NCI-H2081 treated with DMSO at 0.1 percent for 48 hours (cell line): Measurements from ENCODE around the gene NID2.

Source experiments
- DNase-seq: peaks from one replicate; lab custom pipeline; 2025; lab: John Stamatoyannopoulos, UW

The NID2 gene

DNA sequence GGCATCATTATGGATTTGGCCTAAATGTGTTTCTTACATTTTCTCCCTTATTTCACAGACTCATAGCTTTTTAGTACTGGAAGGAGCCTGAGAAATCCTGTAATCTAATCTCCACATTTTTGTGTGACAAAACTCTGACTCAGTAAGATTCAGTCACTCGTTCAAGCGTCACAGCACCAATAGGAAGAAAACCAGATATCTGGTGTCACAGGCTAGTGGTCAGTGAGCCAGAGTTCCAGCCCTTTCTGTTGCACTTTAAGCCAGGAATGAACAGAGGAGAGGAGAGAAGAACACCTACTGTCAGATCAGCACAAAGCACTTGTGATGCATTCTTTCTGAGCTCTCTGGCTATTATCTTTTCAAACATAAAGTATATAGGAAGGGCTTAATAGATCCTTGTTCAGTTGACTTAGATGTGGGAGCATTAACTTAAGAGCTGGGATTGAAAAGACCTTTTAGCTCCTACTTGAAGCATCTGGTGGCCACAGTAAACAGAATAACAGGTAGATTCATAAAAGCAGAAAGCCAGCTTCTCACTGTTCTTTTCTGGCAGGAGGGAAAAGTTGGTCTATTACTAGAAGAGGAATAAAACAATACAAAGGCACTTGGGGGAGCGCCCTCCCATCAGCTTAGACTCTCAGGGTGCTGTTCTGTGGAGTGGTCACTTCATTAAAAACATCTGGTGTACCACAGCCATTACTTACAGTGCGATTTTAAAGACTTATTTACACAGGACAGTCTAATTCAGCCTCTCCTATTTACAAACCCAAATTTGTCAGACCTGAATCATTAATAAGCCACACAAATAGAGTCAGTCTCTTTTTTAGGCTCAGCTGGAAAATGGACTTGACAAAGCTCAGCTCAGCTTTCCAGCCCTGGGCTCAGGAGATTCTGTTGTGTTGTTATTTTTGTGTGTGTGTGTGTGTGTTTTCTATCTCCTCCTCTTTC is 12.2 kb upstream of the NID2 start:
- DNase-seq = no peak

GRCh38 chr14:52080158-52080800 is 11.4 kb upstream of the NID2 start:
- DNase-seq = no peak

DNA sequence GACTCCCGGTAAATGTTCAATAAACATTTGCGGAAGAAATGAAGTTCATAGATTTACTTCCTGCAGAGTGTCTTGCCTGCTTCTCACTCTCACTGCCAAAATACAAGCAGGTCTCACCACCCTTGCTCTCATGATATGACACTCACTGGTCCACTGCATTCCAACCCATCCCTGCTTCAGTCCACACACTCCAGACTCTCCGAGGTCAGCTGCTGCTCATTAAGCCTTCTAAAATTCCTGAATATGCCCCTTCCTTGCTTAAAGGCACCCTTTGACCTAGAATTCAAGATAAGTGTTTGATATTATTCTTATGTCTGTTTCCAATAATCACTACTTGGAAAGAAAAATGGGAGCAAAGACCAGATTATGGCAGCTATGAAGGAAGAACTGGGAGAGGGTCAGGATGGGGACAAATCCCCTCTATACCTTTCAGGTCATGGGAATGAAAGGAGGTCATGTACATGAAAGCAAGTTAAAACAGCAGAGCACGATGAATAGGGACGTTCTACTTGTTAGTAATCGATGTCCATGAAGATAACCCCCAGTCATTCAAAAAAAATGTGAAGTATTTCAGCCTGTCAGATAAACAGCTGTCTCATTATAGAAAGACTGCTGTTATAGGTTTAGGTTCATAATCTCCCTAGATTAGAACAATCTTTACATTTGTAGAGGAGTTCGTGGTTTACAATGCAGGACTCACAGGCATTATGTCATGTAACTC is 10.5 kb upstream of the NID2 start:
- DNase-seq = no peak

DNA sequence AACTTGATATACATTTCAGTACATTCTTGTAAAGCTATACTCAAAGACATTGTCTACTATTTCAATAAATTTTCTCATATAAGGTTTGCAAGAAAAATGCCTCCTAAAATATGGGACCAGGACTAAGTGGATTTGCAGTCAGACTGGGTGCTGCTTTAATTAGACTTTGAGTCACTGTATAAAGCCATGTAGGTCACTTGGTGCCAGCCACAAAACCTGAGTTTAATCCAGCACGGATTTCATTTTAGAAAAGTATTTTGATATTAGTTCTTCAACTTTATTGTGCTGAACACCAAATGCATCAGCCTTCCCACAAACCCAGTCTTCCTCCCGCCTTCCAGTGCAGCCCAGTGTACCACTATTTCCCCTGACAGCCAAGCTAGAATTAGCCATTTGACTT is 9.9 kb upstream of the NID2 start:
- DNase-seq = no peak

- DNase-seq = no peak
Observed at GRCh38 chr14:52078095-52078531, 9.3 kb upstream of the NID2 start.

- DNase-seq = no peak
Observed at GRCh38 chr14:52077256-52077979, 8.6 kb upstream of the NID2 start.

DNA sequence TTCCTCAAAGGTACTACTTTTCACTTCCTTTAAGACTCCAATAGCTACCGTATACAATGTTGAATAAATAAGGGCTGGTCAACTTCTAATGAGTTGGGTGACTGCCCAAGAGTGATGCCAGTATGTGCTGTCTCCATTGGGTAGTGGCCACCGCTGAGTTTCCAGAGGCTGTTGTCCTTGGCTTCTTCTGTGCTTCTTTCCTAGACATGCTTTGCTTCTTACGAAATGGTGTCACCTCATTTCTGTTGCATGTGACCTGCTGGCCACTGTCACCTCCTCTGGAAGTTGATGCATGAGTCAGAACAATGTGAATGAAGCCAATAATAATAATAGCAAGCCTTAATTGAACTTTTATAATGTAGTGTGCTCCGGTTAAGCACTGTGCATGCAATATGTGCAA is 7.5 kb upstream of the NID2 start:
- DNase-seq = no peak

GRCh38 chr14:52075371-52075770 is 6.5 kb upstream of the NID2 start:
- no peak for DNase-seq

DNA sequence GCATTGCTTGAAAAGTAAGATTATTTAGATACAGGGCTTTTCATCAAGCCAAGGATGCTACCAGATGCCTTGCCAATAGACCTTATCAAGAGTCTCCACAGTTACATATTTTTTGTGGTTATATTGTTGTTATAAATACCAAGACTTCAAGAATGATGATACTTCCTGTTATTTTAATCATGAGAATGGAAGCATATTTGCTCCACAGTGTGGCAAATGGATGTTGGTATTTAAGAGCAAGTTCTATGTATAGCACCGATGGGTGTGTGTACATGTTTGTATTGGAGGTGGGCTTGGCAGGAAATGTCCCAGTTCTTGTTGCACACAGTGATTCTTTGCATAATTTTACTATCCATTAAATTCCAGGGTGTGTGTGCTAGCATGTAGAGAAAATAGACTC is 4.4 kb upstream of the NID2 start:
- DNase-seq = no peak

DNA sequence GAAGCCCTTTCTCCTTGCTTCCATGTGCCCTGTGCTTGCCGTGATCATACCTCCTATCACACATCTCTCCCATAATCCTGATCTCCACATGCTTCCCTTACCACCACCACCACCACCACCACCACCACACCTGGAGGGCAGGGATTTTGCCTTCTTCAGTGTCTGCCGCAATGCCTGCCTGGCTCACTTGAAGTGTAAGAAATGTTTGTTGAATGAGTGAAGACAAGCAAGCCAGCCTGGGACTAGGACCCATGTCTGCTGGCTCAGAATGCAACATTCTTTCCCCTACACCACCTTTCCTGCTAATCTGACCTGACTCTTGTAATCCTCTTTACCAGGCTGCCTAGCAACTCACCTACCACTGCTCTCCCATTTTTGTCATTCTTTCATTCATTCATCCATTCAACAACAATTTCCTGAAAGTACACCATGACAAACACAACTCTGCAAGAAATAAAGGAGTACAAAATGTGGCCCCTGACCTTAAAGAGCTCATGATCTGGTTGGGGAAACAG is 3.5 kb upstream of the NID2 start:
- DNase-seq = no peak

GRCh38 chr14:52071675-52072074 is 2.8 kb upstream of the NID2 start:
- no peak for DNase-seq

GRCh38 chr14:52070051-52070431 is 1.2 kb upstream of the NID2 start:
- no peak for DNase-seq

- DNase-seq = no peak
Observed at GRCh38 chr14:52069307-52070050, 620 bp upstream of the NID2 start.

DNA sequence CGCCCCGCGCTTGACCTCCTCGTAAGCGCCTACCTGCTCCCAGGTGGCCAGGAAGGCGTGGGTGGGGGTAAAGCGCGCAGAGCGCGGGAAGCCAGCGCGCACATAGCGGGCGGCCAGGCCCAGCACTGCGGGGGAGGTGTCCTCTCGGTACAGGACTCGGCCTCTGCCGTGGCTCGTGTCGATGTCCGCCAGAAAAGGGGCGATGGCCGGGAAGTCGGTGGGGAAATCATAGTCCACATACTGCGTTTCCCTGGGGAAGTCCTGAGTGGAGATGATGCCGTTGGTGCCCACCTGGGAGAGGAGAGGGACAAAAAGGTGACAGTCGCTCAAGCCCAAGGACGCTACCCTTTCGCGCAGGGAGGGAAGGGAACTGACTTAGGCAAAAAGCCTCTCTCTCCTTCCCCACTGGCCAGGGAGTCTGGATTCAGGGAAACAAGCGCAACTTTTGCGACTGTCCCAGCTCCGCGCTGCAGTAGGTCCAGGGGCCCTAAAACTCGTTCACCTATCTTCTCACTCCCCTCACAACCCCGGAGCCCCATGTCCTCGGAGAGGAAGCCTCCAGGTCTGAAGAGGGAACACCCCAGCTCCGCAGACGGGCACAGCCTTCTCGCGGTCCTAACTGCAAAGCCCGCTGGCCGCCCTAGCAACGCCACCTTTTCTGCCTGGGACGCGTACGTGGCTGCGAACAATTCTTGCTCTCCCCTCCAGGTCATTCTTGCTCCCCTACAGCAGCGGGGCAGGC is 815 bp downstream of the NID2 start:
- no peak for DNase-seq

DNA sequence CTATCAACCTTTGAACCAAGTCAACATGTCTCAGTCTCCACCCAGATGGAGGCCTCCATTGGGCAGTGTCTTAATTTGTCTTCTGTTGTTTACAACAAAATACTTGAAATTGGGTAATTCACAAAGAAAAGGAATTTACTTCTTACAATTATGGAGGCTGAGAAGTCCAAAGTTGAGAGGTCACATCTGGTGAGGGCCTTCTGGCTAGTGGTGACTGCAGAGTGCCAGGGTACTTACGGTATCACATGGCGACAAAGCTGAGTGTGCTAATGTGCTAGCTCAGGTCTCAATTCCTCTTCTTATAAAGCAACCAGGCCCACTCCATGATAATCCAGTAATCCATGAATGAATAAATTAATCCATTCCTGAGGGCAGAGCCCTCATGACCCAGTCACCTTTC is 4.7 kb downstream of the NID2 start:
- no peak for DNase-seq

DNA sequence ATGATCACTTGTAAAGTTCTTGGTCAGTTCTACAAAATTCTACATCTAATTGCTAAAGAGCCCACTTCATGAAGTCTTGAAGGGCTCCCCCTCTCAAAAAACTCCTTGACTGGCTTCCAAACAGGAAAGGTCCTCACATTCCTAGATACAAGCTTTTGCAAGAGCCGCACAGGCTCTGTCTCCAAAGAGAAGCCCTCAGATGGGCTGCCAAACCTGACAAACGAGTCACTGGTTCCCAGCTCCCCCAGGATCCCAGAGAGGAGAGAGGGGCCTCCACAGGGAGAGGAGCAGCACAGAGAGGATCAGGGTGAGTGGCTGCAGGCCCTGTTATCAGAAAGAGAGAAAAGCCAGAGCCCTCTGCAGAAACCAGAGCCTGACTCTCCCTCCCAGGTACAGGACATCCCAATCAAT is 5.8 kb downstream of the NID2 start:
- no peak for DNase-seq

DNA sequence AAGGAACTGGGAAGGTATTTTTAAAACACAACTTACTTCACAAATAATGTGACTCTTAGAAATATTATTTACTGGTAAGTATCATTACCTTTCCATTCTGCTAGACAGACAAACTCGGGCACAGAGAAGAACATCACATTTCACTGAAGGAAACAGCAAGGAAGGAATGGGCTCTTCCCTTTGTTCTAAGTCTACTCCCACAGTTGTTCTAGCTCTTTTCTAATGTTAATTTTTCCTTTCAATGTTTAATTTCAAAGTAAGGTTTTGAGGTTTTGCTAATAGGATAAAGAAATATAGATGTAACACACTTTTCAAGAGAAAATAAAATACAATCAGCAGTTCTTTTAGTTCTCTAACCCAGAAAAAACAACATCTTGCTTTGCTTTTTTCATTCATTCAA is 7.0 kb downstream of the NID2 start:
- no peak for DNase-seq

DNA sequence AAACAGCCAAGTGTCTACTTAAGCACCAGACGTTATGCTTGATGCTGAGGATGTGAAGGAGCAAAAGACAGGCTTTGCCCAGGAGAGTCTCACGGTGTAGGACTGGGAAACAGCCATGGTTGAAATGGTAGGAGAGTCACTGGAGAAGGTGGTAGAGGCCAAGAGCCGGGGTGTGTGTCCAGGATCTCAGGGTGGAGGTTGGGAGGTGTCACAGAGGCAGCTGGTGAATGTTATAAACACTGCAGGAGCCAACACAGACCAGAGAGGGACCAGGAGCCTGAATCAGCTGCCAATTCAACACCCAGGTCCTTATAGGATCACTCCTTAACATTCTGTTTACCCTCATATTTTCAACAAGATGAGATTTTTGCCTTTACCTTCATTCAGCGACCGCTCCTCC is 7.5 kb downstream of the NID2 start:
- DNase-seq = no peak

GRCh38 chr14:52060080-52060479 is 8.8 kb downstream of the NID2 start:
- no peak for DNase-seq

GRCh38 chr14:52059649-52060048 is 9.2 kb downstream of the NID2 start:
- no peak for DNase-seq

- no peak for DNase-seq
Observed at GRCh38 chr14:52058341-52058740, 10.5 kb downstream of the NID2 start.
